ENCODE data around the gene CCDC70.

The CCDC70 gene

GRCh38 chr13:51869916-51870315 is 8.1 kb downstream of the CCDC70 start:
- Histone ChIP-seq H3K27ac (ENCODE audit: extremely low read depth, low read depth, low read length) (no peak overlapping the region), H3K4me1 (ENCODE audit: control insufficient read depth, insufficient read depth, low read length) (no peaks in the 10 kb centered on the region), H3K4me3 (ENCODE audit: low read depth, low read length) (no peak overlapping the region), H3K9me3 (ENCODE audit: control insufficient read depth, insufficient read depth, low read depth, low read length) (no peaks in the 10 kb centered on the region), H3K36me3 (ENCODE audit: control insufficient read depth in 2 of 2, insufficient read depth in 1 of 2, low read length in 2 of 2) (no peaks in the 10 kb centered on the region)
- ChIA-PET POLR2A (no interaction called here), CTCF (no interaction called here)
- TF ChIP-seq ZNF350 (tag by site-specific recombination; IDR thresholded peaks at IDR 0.05): no peak
- TF ChIP-seq ZNF660 (tag by site-specific recombination; IDR thresholded peaks at IDR 0.05): no peak
- TF ChIP-seq ZNF423 (tag by site-specific recombination; IDR thresholded peaks at IDR 0.05): no peak
- no peak for TF ChIP-seq ZNF148 (tag by site-specific recombination; IDR thresholded peaks at IDR 0.05; ENCODE audit: borderline replicate concordance)
- no peak for TF ChIP-seq ZNF621 (tag by site-specific recombination; IDR thresholded peaks at IDR 0.05)

- H3K36me3 ChIP-seq (ENCODE audit: control insufficient read depth in 2 of 2, insufficient read depth in 1 of 2, low read length in 2 of 2): no peaks in the 10 kb centered on the region
- H3K4me3 ChIP-seq (ENCODE audit: low read depth, low read length): no peak overlapping the region
- CTCF ChIA-PET: no interaction called here
- TF ChIP-seq ZNF585B (tag by site-specific recombination; IDR thresholded peaks at IDR 0.05) (no peak), AEBP2 (tag by site-specific recombination; IDR thresholded peaks at IDR 0.05; ENCODE audit: borderline replicate concordance) (no peak), ZNF571 (tag by site-specific recombination; IDR thresholded peaks at IDR 0.05) (no peak), ZNF404 (tag by site-specific recombination; IDR thresholded peaks at IDR 0.05) (no peak), BCL11A (tag by site-specific recombination; IDR thresholded peaks at IDR 0.05; ENCODE audit: low read depth) (no peak), ZBTB26 (tag by site-specific recombination; optimal IDR thresholded peaks at IDR 0.05) (no peak), ZNF48 (tag by site-specific recombination; IDR thresholded peaks at IDR 0.05) (no peak), PRDM6 (tag by site-specific recombination; IDR thresholded peaks at IDR 0.05) (no peak), ZNF433 (tag by site-specific recombination; IDR thresholded peaks at IDR 0.05; ENCODE audit: low read depth) (no peak), ZNF302 (tag by site-specific recombination; IDR thresholded peaks at IDR 0.05; ENCODE audit: low read depth) (no peak), ZFHX2 (tag by site-specific recombination; conservative IDR thresholded peaks at IDR 0.05) (no peak), ZEB2 (tag by site-specific recombination; IDR thresholded peaks at IDR 0.05) (no peak), ZBTB44 (tag by site-specific recombination; IDR thresholded peaks at IDR 0.05) (no peak), SALL2 (tag by site-specific recombination; IDR thresholded peaks at IDR 0.05; ENCODE audit: borderline replicate concordance) (no peak), ZNF521 (tag by site-specific recombination; IDR thresholded peaks at IDR 0.05) (no peak)
- H3K27ac ChIP-seq (ENCODE audit: extremely low read depth, low read depth, low read length): no peak overlapping the region
- H3K9me3 ChIP-seq (ENCODE audit: control insufficient read depth, insufficient read depth, low read depth, low read length): no peaks in the 10 kb centered on the region
- POLR2A ChIA-PET: no interaction called here
- no peaks in the 10 kb centered on the region for H3K4me1 ChIP-seq (ENCODE audit: control insufficient read depth, insufficient read depth, low read length)
Observed at GRCh38 chr13:51870616-51871015, 8.8 kb downstream of the CCDC70 start.

Measured in HEK293 (cell line).